ENCODE measurements around the gene ARMH2. TPM values are rescaled to one million over a fixed set of nuclear protein-coding genes. Genes with fewer than 3 reads are reported as not detected.

Gene ARMH2
- total and polyA plus RNA-seq, 2 experiments from 2014 or later: not detected

- no peak for TF ChIP-seq ZNF462 (CRISPR knock-in tag; IDR thresholded peaks at IDR 0.05)
Measured at GRCh38 chr6:24807584-24807983, 8.9 kb upstream of the ARMH2 start (continued).

- DNase-seq (ENCODE audit: low spot score): no peak
- Histone ChIP-seq H3K4me3 (no peak overlapping the region), H3K9me2 (ENCODE audit: insufficient read depth) (no peaks in the 10 kb centered on the region), H3K4me2 (no peak overlapping the region), H4K20me1 (replicated peaks; ENCODE audit: insufficient read depth) (no peaks in the 10 kb centered on the region), H3K36me3 (ENCODE audit: insufficient read depth) (no peaks in the 10 kb centered on the region), H3F3A (replicated peaks; ENCODE audit: low read depth) (no peaks in the 10 kb centered on the region), H3K27ac (ENCODE audit: low read depth) (no peak overlapping the region), H2AFZ (no peak overlapping the region), H3K27me3 (ENCODE audit: insufficient read depth) (no peaks in the 10 kb centered on the region), H3K4me1 (ENCODE audit: insufficient read depth) (0 out of 2 replicates have a peak, but pooled peaks cover 7% of the 10 kb centered on the region), H3K79me2 (replicated peaks; ENCODE audit: insufficient read depth) (no peaks in the 10 kb centered on the region)
- no peak overlapping the region for H3K4me3 Mint-ChIP-seq
- no peak for TF ChIP-seq EZH2phosphoT487 (IDR thresholded peaks at IDR 0.05; ENCODE audit: unreplicated experiment)
- TF ChIP-seq ETS1 (IDR thresholded peaks at IDR 0.05): no peak
- H3K27me3 Mint-ChIP-seq (ENCODE audit: insufficient read depth, low read depth, poor library complexity): peaks cover 6% of the 10 kb centered on the region
- no peaks in the 10 kb centered on the region for H3K9me3 Mint-ChIP-seq
- no peak overlapping the region for H3K27ac Mint-ChIP-seq
- no peak for ATAC-seq
- no peaks in the 10 kb centered on the region for H3K36me3 Mint-ChIP-seq (ENCODE audit: low read depth)
- peaks cover 10% of the 10 kb centered on the region; the same call in 2 of the 3 replicates for H3K4me1 Mint-ChIP-seq
Measured at GRCh38 chr6:24802271-24803059, 3.7 kb upstream of the ARMH2 start.

Measured in GM23338 (cell line).